ENCODE data around the gene SLC22A4.

Gene SLC22A4

GRCh38 chr5:132300577-132301343 is 6.6 kb downstream of the SLC22A4 start:
- no peak for DNase-seq (ENCODE audit: low read depth)

GRCh38 chr5:132301344-132302271 is 7.4 kb downstream of the SLC22A4 start:
- DNase-seq (ENCODE audit: low read depth) = no peak

- DNase-seq (ENCODE audit: low read depth) = no peak
These were observed 8.2 kb downstream of the SLC22A4 start for GRCh38 chr5:132302413-132302812.

- no peak for DNase-seq (ENCODE audit: low read depth)
These were observed 9.4 kb downstream of the SLC22A4 start for GRCh38 chr5:132303589-132303988.

GRCh38 chr5:132305420-132305819 is 11.2 kb downstream of the SLC22A4 start:
- DNase-seq (ENCODE audit: low read depth) = no peak

GRCh38 chr5:132308701-132309100 is 14.5 kb downstream of the SLC22A4 start:
- no peak for DNase-seq (ENCODE audit: low read depth)

- no peak for DNase-seq (ENCODE audit: low read depth)
These were observed 15.5 kb downstream of the SLC22A4 start for GRCh38 chr5:132309679-132310078.

GRCh38 chr5:132310141-132310834 is 16.1 kb downstream of the SLC22A4 start:
- DNase-seq (ENCODE audit: low read depth) = no peak

- no peak for DNase-seq (ENCODE audit: low read depth)
These were observed 19.2 kb downstream of the SLC22A4 start for GRCh38 chr5:132313366-132313765.

- DNase-seq (ENCODE audit: low read depth) = no peak
These were observed 19.8 kb downstream of the SLC22A4 start for GRCh38 chr5:132313961-132314432.

GRCh38 chr5:132315529-132316067 is 21.4 kb downstream of the SLC22A4 start:
- no peak for DNase-seq (ENCODE audit: low read depth)

GRCh38 chr5:132319975-132320374 is 25.8 kb downstream of the SLC22A4 start:
- DNase-seq (ENCODE audit: low read depth) = no peak

- DNase-seq (ENCODE audit: low read depth) = no peak
These were observed 27.0 kb downstream of the SLC22A4 start for GRCh38 chr5:132321109-132321721.

GRCh38 chr5:132322266-132322665 is 28.1 kb downstream of the SLC22A4 start:
- DNase-seq (ENCODE audit: low read depth) = no peak

GRCh38 chr5:132323202-132323601 is 29.0 kb downstream of the SLC22A4 start:
- no peak for DNase-seq (ENCODE audit: low read depth)

GRCh38 chr5:132325691-132326090 is 31.5 kb downstream of the SLC22A4 start:
- DNase-seq (ENCODE audit: low read depth) = no peak

- no peak for DNase-seq (ENCODE audit: low read depth)
These were observed 33.2 kb downstream of the SLC22A4 start for GRCh38 chr5:132327252-132327955.

GRCh38 chr5:132334812-132335211 is 40.6 kb downstream of the SLC22A4 start:
- DNase-seq (ENCODE audit: low read depth) = no peak

- no peak for DNase-seq (ENCODE audit: low read depth)
These were observed 41.2 kb downstream of the SLC22A4 start for GRCh38 chr5:132335402-132335801.

GRCh38 chr5:132339502-132339901 is 45.3 kb downstream of the SLC22A4 start:
- DNase-seq (ENCODE audit: low read depth) = no peak

Measured in activated T-cell treated with anti-CD3 and anti-CD28 coated beads for 1 hour (primary cell).